H1 (cell line): ENCODE measurements around the gene CCDC13. TPM values are rescaled to one million over a fixed set of nuclear protein-coding genes. Genes with fewer than 3 reads are reported as not detected.

Experiments
- CTCF ChIA-PET: fragments of 300-600 bp; sonication (Branson Sonifier 250); formaldehyde crosslinking; loops from one replicate; lab custom pipeline; 2021; ENCODE audit not compliant: partially characterized antibody; lab: Charles Lee
- POLR2A ChIA-PET: fragments of 300-600 bp; sonication (Branson Sonifier 250); formaldehyde crosslinking; loops from one replicate; lab custom pipeline; 2021; ENCODE audit warnings: inconsistent platforms; ENCODE audit not compliant: partially characterized antibody; lab: Charles Lee
- DNase-seq, 2 experiments: peaks; one replicate each; pipeline versions ENCODE4 v3.0.0 to v3.0.0-alpha.2; 2010 to 2022; ENCODE audit warnings: low spot score in 2 of 2, low read depth in 1 of 2, mixed read lengths in 1 of 2
- FAIRE-seq: peaks from 2 replicates; lab custom pipeline; 2011; peaks lifted over from hg19 to GRCh38; lab: Jason Lieb, UNC
- H2AFZ ChIP-seq: 2 replicates; pipeline ENCODE4 v1.8.1; 2012; ENCODE audit warnings: low read length, inconsistent platforms
- H2AK5ac ChIP-seq: 2 replicates; pipeline ENCODE4 v1.6.1; 2013; ENCODE audit warnings: low read depth, low read length
- H2BK120ac ChIP-seq: replicated peaks from 2 replicates; pipeline ENCODE3; 2013; ENCODE audit warnings: low read depth, low read length, inconsistent platforms
- H2BK12ac ChIP-seq: 2 replicates; pipeline ENCODE4 v1.6.1; 2013; ENCODE audit warnings: low read depth, low read length
- H2BK15ac ChIP-seq: 2 replicates; pipeline ENCODE4 v1.6.1; 2013; ENCODE audit warnings: low read length
- H2BK20ac ChIP-seq: 2 replicates; pipeline ENCODE4 v1.6.1; 2013; ENCODE audit warnings: low read length
- H2BK5ac ChIP-seq: 2 replicates; pipeline ENCODE4 v1.6.1; 2013; ENCODE audit warnings: low read depth, low read length
- H3K14ac ChIP-seq: 2 replicates; pipeline ENCODE4 v1.6.1; 2013; ENCODE audit warnings: inconsistent platforms; ENCODE audit not compliant: insufficient read length
- H3K18ac ChIP-seq: 2 replicates; pipeline ENCODE4 v1.6.1; 2013; ENCODE audit warnings: low read length; ENCODE audit errors: extremely low read depth
- H3K23ac ChIP-seq: 2 replicates; pipeline ENCODE4 v1.6.1; 2013; ENCODE audit warnings: inconsistent platforms; ENCODE audit not compliant: insufficient read length
- H3K23me2 ChIP-seq: 2 replicates; pipeline ENCODE4 v1.6.1; 2013; ENCODE audit warnings: low read depth, low read length
- H3K27ac ChIP-seq: 2 replicates; pipeline ENCODE4 v1.6.1; 2011; ENCODE audit warnings: low read depth, low read length, inconsistent platforms
- H3K27me3 ChIP-seq, 4 experiments: replicated peaks in 1 of 4; 1 replicate in 1 of 4; 2 replicates in 3 of 4; pipeline versions ENCODE4 v1.6.1 to v1.8.1; 2011 to 2013; ENCODE audit warnings: low read length in 3 of 4, mild to moderate bottlenecking in 3 of 4, inconsistent platforms in 2 of 4, mixed read lengths in 2 of 4, moderate library complexity in 1 of 4; ENCODE audit not compliant: control insufficient read depth in 3 of 4, insufficient read depth in 3 of 4; ENCODE audit errors: extremely low read depth in 1 of 4
- H3K36me3 ChIP-seq, 4 experiments: 2 replicates each; pipeline versions ENCODE4 v1.6.1 to v1.8.1; 2011 to 2013; ENCODE audit warnings: mild to moderate bottlenecking in 4 of 4, low read length in 3 of 4, moderate library complexity in 2 of 4, control low read depth in 1 of 4, inconsistent platforms in 1 of 4; ENCODE audit not compliant: insufficient read depth in 4 of 4, control insufficient read depth in 2 of 4
- H3K4ac ChIP-seq: replicated peaks from 2 replicates; pipeline ENCODE3; 2013; ENCODE audit warnings: low read length, low read depth, mixed read lengths, inconsistent platforms; ENCODE audit not compliant: insufficient read length
- H3K4me1 ChIP-seq, 4 experiments: replicated peaks in 1 of 4; 1 replicate in 1 of 4; 2 replicates in 3 of 4; pipeline versions ENCODE4 v1.6.1 to v1.8.1; 2011 to 2013; ENCODE audit warnings: low read length in 3 of 4, inconsistent platforms in 2 of 4, mixed read lengths in 1 of 4; ENCODE audit not compliant: insufficient read depth in 4 of 4, control insufficient read depth in 3 of 4
- H3K4me2 ChIP-seq, 2 experiments: 2 replicates each; pipeline versions ENCODE4 v1.6.1 to v1.8.1; 2011 to 2013; ENCODE audit warnings: low read depth in 2 of 2, low read length in 2 of 2, control low read depth in 1 of 2, inconsistent platforms in 1 of 2, mild to moderate bottlenecking in 1 of 2; ENCODE audit not compliant: insufficient read depth in 1 of 2
- H3K4me3 ChIP-seq, 4 experiments: fragments of 200-600, 300-600 bp in 1 of 4; sonication (generic), shearing (Covaris generic), sonication (Bioruptor Twin) in 1 of 4; 2 replicates each; pipeline versions ENCODE4 v1.5.1 to v1.8.1; 2011 to 2016; ENCODE audit warnings: low read length in 4 of 4, low read depth in 3 of 4, control low read depth in 2 of 4, inconsistent platforms in 2 of 4, mild to moderate bottlenecking in 2 of 4, mixed read lengths in 1 of 4, moderate library complexity in 1 of 4; ENCODE audit not compliant: insufficient read depth in 2 of 4; ENCODE audit errors: extremely low read depth in 1 of 4
- H3K56ac ChIP-seq: replicated peaks from 2 replicates; pipeline ENCODE3; 2013; ENCODE audit warnings: low read depth, mild to moderate bottlenecking, mixed read lengths, low read length, inconsistent platforms; ENCODE audit not compliant: insufficient read length
- H3K79me1 ChIP-seq: 2 replicates; pipeline ENCODE4 v1.6.1; 2013; ENCODE audit warnings: low read depth, low read length, control low read depth
- H3K79me2 ChIP-seq, 2 experiments: 2 replicates each; pipeline versions ENCODE4 v1.6.1 to v1.8.1; 2012 to 2013; ENCODE audit warnings: low read length in 2 of 2, mild to moderate bottlenecking in 2 of 2, inconsistent platforms in 1 of 2; ENCODE audit not compliant: insufficient read depth in 2 of 2, control insufficient read depth in 1 of 2
- H3K9ac ChIP-seq, 4 experiments: replicated peaks in 1 of 4; 1 replicate in 1 of 4; 2 replicates in 3 of 4; pipeline versions ENCODE4 v1.6.1 to v1.8.1; 2011 to 2013; ENCODE audit warnings: low read depth in 3 of 4, low read length in 3 of 4, control low read depth in 2 of 4, mild to moderate bottlenecking in 2 of 4, moderate library complexity in 2 of 4, inconsistent platforms in 1 of 4; ENCODE audit errors: extremely low read depth in 1 of 4
- H3K9me3 ChIP-seq, 2 experiments: 2 replicates each; pipeline versions ENCODE4 v1.6.1 to v1.8.1; 2012 to 2013; ENCODE audit warnings: mild to moderate bottlenecking in 2 of 2, moderate library complexity in 2 of 2, control low read depth in 1 of 2, inconsistent platforms in 1 of 2, low read depth in 1 of 2, low read length in 1 of 2, mixed read lengths in 1 of 2; ENCODE audit not compliant: insufficient read depth in 2 of 2
- H4K20me1 ChIP-seq, 2 experiments: replicated peaks in 1 of 2; 2 replicates each; pipeline versions ENCODE3 to v1.8.1; 2011 to 2013; ENCODE audit warnings: inconsistent platforms in 2 of 2, low read length in 2 of 2, mild to moderate bottlenecking in 1 of 2; ENCODE audit not compliant: insufficient read depth in 2 of 2, control insufficient read depth in 1 of 2
- H4K5ac ChIP-seq: 2 replicates; pipeline ENCODE4 v1.6.1; 2013; ENCODE audit warnings: low read length, low read depth, mixed read lengths, inconsistent platforms; ENCODE audit not compliant: insufficient read length
- H4K8ac ChIP-seq: 2 replicates; pipeline ENCODE4 v1.8.0; 2013; ENCODE audit warnings: mild to moderate bottlenecking, moderate library complexity, low read length, inconsistent platforms; ENCODE audit not compliant: insufficient read depth; ENCODE audit errors: extremely low read depth
- H4K91ac ChIP-seq: replicated peaks from 2 replicates; pipeline ENCODE3; 2013; ENCODE audit warnings: low read length, mixed read lengths, inconsistent platforms; ENCODE audit not compliant: insufficient read length
- CHD2 ChIP-seq: IDR thresholded peaks from 2 replicates; pipeline ENCODE4 v1.6.1; 2012; ENCODE audit warnings: low read length, improper control_type of control experiment
- CTCF ChIP-seq, 3 experiments: IDR thresholded peaks; 1 replicate in 2 of 3; 2 replicates in 1 of 3; pipeline versions ENCODE4 v1.5.1 to v1.6.1; 2011; ENCODE audit warnings: low read length in 3 of 3, mild to moderate bottlenecking in 3 of 3, inconsistent platforms in 2 of 3, low read depth in 1 of 3, moderate library complexity in 1 of 3; ENCODE audit not compliant: insufficient read depth in 1 of 3; ENCODE audit errors: control extremely low read depth in 1 of 3
- EZH2 ChIP-seq: fragments of 200-600 bp; sonication (generic); IDR thresholded peaks from 2 replicates; pipeline ENCODE4 v1.7.1; 2012; ENCODE audit warnings: low read depth, mild to moderate bottlenecking, moderate library complexity, low read length, inconsistent platforms; ENCODE audit not compliant: severe bottlenecking
- PHF8 ChIP-seq: fragments of 200-600 bp; sonication (generic); conservative IDR thresholded peaks from 2 replicates; pipeline ENCODE4 v1.7.1; 2012; ENCODE audit warnings: low read depth, mild to moderate bottlenecking, inconsistent platforms, low read length, moderate library complexity
- POLR2A ChIP-seq, 2 experiments: IDR thresholded peaks; 1 replicate in 1 of 2; 2 replicates in 1 of 2; pipeline ENCODE4 v1.6.1; 2011; ENCODE audit warnings: low read depth in 2 of 2, low read length in 2 of 2, mild to moderate bottlenecking in 2 of 2; ENCODE audit errors: control extremely low read depth in 1 of 2
- SAP30 ChIP-seq: fragments of 300-600 bp; sonication (generic); IDR thresholded peaks from 2 replicates; pipeline ENCODE4 v1.7.1; 2012; ENCODE audit warnings: low read length, moderate library complexity, mild to moderate bottlenecking, inconsistent platforms; ENCODE audit not compliant: insufficient read depth, insufficient replicate concordance
- SP2 ChIP-seq: IDR thresholded peaks from 2 replicates; pipeline ENCODE4 v1.6.1; 2012; ENCODE audit warnings: mild to moderate bottlenecking, low read length, inconsistent platforms
- SRF ChIP-seq: IDR thresholded peaks from 2 replicates; pipeline ENCODE4 v1.6.1; 2011; ENCODE audit warnings: mild to moderate bottlenecking, low read depth, low read length, moderate library complexity
- SUZ12 ChIP-seq: fragments of 200-600 bp; sonication (generic); IDR thresholded peaks from 2 replicates; pipeline ENCODE4 v1.6.1; 2012; ENCODE audit warnings: mild to moderate bottlenecking, inconsistent platforms, low read length, moderate library complexity, mixed read lengths
- TCF12 ChIP-seq: IDR thresholded peaks from 2 replicates; pipeline ENCODE4 v1.6.1; 2011; ENCODE audit warnings: low read depth, mild to moderate bottlenecking, low read length
- YY1 ChIP-seq: IDR thresholded peaks from 2 replicates; pipeline ENCODE4 v1.6.1; 2011; ENCODE audit warnings: low read depth, mild to moderate bottlenecking, low read length
- ZNF274 ChIP-seq: IDR thresholded peaks from 2 replicates; pipeline ENCODE4 v1.7.0; 2012; ENCODE audit warnings: low read length, borderline replicate concordance; ENCODE audit errors: extremely low read depth
- WGBS, 2 experiments: shearing (Covaris generic) in 1 of 2; methylation state at CpG; one replicate each; pipeline versions ENCODE4 v1.1.6 to v1.1.7; 2013 to 2015; ENCODE audit warnings: low lambda C conversion rate in 2 of 2, mixed read lengths in 2 of 2, inconsistent platforms in 1 of 2, low coverage in 1 of 2, missing lambda C conversion rate in 1 of 2; ENCODE audit not compliant: insufficient replicate concordance in 2 of 2, insufficient coverage in 1 of 2, insufficient read length in 1 of 2; ENCODE audit errors: extremely low coverage in 1 of 2, missing lambda C conversion rate in 1 of 2; 5-methylcytosine and 5-hydroxymethylcytosine counted together
- polyA plus RNA-seq, 7 experiments: library from polyadenylated mRNA; depleted of rRNA in 3 of 7; stranded (reverse) in 5 of 7; unstranded in 2 of 7; fragments of >200 nt in 5 of 7; fragments of 200-250 nt in 2 of 7; gene quantifications; 1 replicate in 5 of 7; 2 replicates in 1 of 7; 4 replicates in 1 of 7; pipeline versions ENCODE4 v1.2.1 to v1.2.3, GENCODE V29; 2011 to 2013; ENCODE audit warnings: missing spikeins in 2 of 7, mixed read lengths in 2 of 7
- total RNA-seq: library from RNA; stranded (reverse); fragmentation: NEBNext Ultra II Directional; extraction: Animal tissue kit (Norgen Biotek cat#: 25700); gene quantifications from 2 replicates; pipeline ENCODE4 v1.2.1, GENCODE V29; 2021

CCDC13 gene
- total and polyA plus RNA-seq, 2 of the 8 experiments (the other 6 are each of a cell fraction or from before 2014, with no cell fraction given): 0.06 TPM; not detected in 1

GRCh38 chr3:42728056-42728455 lies 45.0 kb downstream of the CCDC13 start:
- Histone ChIP-seq H2BK5ac (no peak overlapping the region), H3K79me1 (no peaks in the 10 kb centered on the region), H3K9me3 (no peaks in the 10 kb centered on the region), H2AK5ac (no peak overlapping the region), H4K91ac (no peak overlapping the region), H4K8ac (no peak overlapping the region), H3K14ac (no peak overlapping the region), H3K4me3 (no peak overlapping the region), H2BK15ac (peak overlapping the region; percentile 33; the same call in 1 of the 2 replicates), H3K18ac (no peak overlapping the region), H2BK120ac (no peak overlapping the region), H3K27me3 (no peaks in the 10 kb centered on the region), H4K20me1 (no peaks in the 10 kb centered on the region), H3K36me3 (no peaks in the 10 kb centered on the region), H3K56ac (no peak overlapping the region), H3K4me1 (peaks cover 0 to 8% (median 3%) of the 10 kb centered on the region in 4 experiments; a peak in 4 of 7 replicates), H2BK12ac (no peak overlapping the region), H3K79me2 (no peaks in the 10 kb centered on the region), H3K23me2 (no peaks in the 10 kb centered on the region), H3K9ac (no peak overlapping the region), H3K27ac (no peak overlapping the region), H3K23ac (no peak overlapping the region), H4K5ac (no peak overlapping the region), H2BK20ac (no peak overlapping the region), H2AFZ (no peak overlapping the region), H3K4ac (no peak overlapping the region), H3K4me2 (no peak overlapping the region)
- CTCF ChIA-PET: interaction anchor here (4.0 kb wide), 1 partner anchor 23 kb away, joined by 18 read pairs; no protein-coding TSS in a partner anchor
- 77% methylated on average over 3 of the region's 3 CpGs; no CpG with 5 or more reads in 1 of the 2 experiments for WGBS, 2 experiments
- POLR2A ChIA-PET: interaction anchor here (1.3 kb wide), 1 partner anchor 16 kb away, joined by 4 read pairs; no protein-coding TSS in a partner anchor
- FAIRE-seq (no peak), DNase-seq (peak in 1 of 2 experiments; percentile 31)
- no peak for TF ChIP-seq CHD2
- TF ChIP-seq POLR2A (IDR thresholded peaks at IDR 0.05; ENCODE audit: control extremely low read depth in 1 of 2, low read depth in 2 of 2, low read length in 2 of 2): no peak
- no peak for TF ChIP-seq SUZ12
- no peak for TF ChIP-seq SRF
- no peak for TF ChIP-seq YY1
- no peak for TF ChIP-seq EZH2
- no peak for TF ChIP-seq SP2
- no peak for TF ChIP-seq PHF8
- TF ChIP-seq TCF12: no peak
- no peak for TF ChIP-seq ZNF274
- no peak for TF ChIP-seq CTCF (IDR thresholded peaks at IDR 0.05; ENCODE audit: control extremely low read depth in 1 of 3, insufficient read depth in 1 of 3, low read depth in 1 of 3, low read length in 3 of 3)
- no peak for TF ChIP-seq SAP30
